GM19239 (cell line): ENCODE data around the gene PCK2.

Experiments used
- DNase-seq: peaks from one replicate; pipeline ENCODE4 v3.0.0; 2011; ENCODE audit warnings: low spot score; ENCODE audit not compliant: insufficient read length
- FAIRE-seq: peaks from 2 replicates; lab custom pipeline; 2011; peaks lifted over from hg19 to GRCh38; lab: Jason Lieb, UNC

Gene PCK2

DNA sequence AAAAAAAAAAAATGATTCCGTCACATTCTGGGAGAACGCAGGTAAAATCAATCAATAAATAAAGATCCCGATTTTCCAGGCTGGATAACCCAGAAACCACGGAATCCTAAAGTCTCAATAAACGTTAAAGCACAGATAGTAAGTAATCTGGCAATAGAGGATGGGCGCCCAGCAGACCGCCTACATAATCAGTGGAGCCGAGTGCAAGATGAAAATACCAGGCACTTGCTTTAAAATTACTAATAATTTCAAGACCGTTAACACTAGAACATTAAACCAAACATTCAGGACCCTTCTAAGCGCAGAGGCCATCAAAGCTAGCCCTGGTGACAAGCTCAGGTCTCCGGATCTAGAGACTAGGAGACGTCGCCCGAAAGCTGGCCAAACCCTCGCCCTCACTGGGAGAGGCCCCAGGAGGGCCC, 19.3 kb downstream of the PCK2 start:
- FAIRE-seq: no peak
- DNase-seq: no peak

DNA sequence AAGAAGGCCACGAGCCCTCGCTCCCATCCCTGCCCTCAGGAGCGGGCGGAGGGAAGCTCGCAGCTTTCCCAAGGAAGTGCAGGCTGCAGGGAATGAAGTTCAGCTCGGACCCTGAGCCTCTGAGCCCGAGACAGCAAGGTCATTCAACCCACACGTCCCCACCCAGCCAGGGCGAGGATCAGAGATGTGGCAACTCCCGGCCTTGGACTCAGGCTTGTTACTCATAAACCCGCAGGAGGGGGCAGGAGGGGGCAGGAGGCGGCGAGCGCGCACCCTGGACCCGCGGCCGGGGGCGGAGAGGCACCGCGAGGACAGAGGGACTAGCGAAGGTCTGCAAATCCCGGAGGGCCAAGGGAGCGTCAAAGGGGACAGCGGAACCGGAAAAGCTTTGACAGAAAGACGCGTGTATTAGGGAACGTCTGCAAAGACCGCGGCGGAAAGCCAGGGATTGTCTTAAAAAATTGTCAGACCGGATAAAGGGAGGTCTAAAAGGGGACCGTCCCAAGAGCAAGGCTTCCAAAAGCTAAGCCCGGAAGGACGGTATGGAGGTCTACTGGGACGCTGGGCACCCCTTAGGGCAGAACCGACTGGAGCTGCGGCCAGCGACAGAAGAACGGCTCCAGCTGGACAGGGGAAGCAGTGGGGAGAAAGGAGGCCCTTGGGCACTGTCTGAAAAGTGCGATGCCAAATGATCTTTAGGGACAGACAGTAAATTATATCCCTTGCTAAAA, 19.9 kb downstream of the PCK2 start:
- no peak for FAIRE-seq
- DNase-seq: peak; percentile 56

DNA sequence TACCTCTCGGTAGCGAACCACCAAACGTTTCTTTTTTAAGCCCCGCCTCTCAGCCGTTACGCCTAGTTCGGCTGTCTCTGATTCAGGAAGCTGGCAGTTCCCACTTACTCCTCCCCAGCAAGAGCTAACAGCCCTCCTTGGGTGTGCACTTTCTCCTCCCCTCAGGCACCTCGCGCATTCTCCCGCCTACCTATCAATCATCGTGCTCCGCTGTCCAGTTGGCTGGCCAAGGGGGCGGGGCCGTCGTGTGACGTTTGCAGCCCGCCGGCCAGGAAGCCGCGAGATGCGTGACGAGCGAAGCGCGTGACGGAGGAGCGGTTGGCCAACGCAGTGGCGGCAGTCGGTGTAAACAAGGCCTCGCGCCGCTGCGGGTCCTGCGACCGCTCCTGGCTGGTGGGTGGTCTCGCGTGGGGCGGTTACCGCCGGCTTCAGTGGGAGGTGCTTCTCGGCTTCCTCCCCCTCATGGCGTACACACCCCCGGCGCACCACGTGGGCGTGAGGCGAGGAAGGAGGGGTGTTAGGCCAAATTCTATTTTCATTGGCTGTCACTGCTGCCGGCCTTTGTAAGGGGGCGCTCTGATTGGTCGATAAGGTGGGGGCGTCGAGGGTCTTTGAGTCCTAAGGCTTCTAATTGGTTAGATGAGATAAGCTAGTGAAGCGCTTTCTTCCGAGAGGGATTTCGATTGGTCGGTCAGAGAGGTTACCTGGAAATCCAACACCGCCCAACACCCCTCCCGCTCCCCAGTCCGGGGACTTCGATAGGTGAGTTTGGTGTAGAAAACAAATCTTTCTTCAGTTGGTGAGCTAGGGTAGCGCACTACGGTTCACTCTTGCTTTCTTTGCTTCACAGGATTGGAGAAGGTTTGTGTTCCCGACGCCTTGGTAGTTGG, 20.7 kb downstream of the PCK2 start, which contains the start of the genes DCAF11 and NRL:
Gene DCAF11 (plus strand): TSS at position 246 of the 890 bp plus-strand sequence. CDS start 818 bp downstream, outside the sequence.
Gene NRL (minus strand): TSS at position 418 of the 890 bp plus-strand sequence. CDS start 32,101 bp downstream, outside the sequence.
- peak; percentile 98 for FAIRE-seq
- peak; percentile 89 for DNase-seq

DNA sequence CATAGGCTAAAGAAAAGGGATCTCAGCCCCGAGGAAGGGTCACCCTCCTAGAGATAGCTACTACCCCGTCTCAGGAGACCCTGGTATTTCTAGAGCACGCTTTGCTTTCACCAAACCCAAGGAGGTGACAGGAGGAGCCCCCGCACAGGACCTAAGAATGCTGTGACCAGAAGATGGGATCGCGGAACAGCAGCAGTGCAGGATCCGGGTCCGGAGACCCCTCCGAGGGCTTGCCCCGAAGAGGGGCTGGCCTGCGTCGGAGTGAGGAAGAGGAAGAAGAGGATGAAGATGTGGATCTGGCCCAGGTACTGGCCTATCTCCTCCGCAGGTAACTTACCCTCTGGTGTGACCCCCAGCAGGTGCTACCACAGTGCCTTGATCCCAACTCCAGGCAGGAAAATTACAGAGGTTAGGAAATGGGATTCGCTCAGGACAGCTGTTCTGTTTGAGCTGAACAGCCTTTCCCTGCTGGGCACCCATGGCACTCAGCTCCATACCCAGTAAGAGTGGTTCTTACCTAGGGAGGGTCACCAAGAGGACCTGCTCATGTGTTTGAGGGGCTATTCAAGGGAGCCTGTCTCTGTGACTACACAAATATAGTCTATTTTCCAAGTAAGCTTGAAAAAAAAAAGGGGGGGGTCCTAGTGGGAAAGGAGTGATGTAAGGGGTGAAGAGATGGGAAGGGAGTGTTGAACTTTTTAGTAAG, 21.5 kb downstream of the PCK2 start:
- no peak for DNase-seq

DNA sequence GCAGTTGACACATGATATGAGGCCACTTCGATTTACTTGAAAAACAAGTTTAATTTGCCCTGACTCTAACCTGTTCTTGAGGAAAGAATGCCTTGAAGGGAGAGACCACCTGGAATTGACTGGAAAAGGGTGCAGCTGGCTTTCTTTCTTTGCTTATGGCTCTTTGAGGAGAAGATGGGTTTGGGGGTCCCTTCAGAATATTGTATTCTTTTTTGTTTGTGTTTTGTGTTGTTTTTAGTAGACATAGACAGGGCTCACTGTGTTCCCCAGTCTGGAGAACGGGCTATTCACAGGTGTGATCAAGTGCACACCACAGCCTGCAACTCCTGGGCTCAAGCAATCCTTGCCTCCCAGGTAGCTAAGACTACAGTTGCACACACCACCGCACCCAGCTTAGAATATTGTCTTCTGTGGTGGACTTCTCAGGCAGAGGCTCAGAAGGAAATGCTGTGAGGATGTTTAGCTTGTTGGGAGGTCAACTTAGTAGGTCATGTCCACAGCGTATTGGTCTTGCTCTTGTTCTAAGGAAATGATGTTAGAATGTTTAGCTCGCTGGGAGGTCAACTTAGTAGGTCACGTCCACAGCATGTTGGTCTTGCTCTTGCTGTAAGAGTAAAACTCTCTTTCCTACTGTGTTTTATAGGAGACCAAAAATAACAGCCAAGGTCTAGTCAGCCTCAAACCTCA, 22.2 kb downstream of the PCK2 start:
- no peak for DNase-seq
- FAIRE-seq: no peak

More for the DNA sequence above, 21.5 kb downstream of the PCK2 start:
- no peak for FAIRE-seq

DNA sequence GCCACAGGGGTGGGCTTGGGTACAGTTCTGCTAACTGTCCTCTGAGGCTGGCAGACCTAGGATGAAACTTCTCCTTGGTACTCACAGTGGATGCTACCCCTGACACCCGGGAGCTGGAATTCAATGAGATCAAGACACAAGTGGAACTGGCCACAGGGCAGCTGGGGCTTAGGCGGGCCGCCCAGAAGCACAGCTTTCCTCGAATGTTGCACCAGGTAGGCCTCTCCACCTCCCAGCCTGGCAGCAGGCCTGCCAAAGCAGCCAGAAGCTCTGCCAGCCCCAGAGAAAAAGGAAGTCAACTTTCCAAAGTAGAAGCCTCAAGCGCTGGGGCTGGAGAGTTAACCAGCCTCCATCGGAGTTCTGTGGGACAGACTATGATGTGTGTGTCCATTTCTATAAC, 23.1 kb downstream of the PCK2 start:
- DNase-seq (no peak), FAIRE-seq (no peak)

DNA sequence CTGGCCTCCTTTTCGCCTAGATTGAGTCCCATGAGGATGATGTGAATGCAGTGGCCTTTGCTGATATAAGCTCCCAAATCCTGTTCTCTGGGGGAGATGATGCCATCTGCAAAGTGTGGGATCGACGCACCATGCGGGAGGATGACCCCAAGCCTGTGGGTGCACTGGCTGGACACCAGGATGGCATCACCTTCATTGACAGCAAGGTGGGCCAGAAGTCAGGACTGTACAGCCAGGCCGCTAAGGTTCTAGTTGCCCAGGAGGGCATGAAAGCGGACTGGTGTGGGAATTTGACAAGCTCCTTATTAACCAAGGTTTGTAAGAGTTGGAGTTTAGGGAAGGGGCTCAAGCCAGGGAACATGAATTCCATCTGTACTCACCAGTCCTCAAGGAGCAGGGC, 25.6 kb downstream of the PCK2 start:
- FAIRE-seq (no peak), DNase-seq (no peak)

DNA sequence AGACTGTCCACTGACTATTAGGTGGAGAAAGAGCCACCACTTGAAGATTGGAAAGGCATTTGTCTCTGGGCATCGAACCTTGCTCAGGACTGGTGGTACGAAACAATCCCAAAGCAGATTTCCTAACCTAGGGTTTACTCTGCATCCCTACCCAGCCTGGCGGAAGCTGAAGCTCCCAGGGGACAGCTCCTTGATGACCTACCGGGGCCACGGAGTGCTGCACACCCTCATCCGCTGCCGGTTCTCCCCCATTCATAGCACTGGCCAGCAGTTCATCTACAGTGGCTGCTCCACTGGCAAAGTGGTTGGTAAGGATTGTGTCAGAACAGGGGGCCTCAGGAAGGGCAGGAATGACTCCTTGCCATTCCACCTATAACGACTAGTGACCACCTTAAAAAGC, 27.1 kb downstream of the PCK2 start:
- DNase-seq (no peak), FAIRE-seq (no peak)

DNA sequence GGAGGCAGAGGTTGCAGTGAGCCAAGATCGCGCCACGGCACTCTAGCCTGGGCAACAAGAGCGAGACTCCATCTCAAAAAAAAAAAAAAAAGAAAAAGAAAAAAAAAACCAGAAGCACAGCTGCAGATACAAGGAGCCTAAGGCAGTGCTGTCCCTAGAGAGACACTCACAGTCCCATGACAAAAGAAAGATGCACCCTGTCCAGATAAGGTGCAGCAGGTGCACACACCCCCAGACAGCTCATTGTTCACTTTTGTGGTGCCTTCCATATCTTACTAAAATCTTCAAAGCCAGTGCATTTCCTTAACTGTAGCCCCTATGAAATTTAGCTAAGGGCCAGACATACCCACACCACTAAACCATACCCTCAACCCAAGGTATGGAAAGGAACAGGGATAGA, 28.3 kb downstream of the PCK2 start:
- FAIRE-seq: no peak

DNA sequence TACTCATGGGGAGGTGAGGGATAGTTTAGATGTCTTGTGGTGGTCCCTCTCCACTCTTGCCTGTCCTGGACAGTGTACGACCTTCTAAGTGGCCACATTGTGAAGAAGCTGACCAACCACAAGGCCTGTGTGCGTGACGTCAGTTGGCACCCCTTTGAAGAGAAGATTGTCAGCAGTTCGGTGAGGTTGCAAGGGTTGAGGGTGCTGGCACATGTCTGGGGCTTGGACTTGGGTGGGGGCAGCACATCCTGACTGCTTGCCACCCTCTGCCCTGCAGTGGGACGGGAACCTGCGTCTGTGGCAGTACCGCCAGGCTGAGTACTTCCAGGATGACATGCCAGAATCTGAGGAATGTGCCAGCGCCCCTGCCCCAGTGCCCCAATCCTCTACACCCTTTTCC, 28.8 kb downstream of the PCK2 start:
- DNase-seq (no peak), FAIRE-seq (no peak)

More for the DNA sequence above, 28.3 kb downstream of the PCK2 start:
- DNase-seq: no peak

DNA sequence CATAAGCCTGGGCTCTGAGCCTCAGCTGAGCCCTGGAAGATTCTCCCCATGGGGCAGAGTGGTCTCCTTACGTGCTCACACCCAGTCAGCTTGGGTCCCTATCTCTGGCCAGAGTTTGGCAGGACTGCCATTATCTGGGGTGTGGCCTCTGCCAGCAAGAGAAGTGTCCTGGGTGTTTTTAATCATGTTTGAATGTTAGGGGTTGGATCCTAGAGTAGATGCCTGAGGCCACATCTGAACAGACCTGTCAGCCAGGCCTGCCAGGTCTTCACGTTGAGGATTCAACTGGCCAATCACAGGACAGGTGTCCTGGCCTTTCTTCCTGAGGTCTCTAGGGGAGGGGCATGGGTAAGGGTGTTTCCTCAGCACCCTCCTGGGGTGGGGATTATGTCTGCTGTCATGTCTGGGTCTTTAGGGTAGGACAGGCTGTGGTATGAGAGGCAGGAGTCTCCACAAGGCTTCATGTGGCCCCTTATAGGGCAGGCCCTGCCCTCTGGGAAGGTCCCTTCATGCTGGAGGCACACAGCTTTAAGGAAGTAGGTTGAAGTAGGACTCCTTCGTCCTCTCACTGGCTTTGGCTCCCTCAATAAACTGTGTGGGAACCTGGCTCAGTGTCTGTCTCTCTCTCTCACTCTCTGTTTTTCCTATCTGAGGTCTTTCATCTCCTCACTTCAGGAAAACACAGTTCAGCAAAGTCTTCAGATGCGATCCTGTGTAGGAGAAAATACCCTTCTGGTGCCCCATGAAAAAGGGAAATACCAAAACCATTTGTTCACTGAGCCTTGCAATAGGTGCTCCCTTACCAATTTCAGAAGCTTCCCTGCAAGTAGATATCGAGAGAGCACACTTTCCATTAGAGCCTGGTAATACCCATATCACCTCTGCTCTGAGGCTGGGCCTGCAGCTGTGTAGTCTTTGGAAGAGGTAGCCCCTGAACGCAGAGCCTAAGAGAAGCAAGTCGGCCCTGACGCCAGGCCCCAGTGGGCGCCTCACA, 29.6 kb downstream of the PCK2 start:
- DNase-seq (no peak), FAIRE-seq (no peak)

DNA sequence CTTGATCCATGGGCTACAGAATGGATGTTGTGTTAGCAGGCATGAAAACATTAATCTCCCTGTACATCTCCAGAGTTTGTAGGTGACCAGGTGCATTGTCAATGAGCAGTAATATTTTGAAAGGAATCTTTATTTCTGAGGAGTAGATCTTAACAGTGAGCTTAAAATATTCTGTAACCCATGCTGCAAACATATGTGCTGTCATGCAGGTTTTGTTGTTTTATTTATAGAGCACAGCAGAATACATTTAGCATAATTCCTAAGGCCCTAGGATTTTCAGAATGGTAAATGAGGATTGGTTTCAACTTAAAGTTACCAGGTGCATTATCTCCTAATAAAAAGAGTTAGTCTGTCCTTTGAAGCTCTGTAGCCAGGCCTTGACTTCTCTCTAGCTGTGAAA, 32.8 kb downstream of the PCK2 start:
- FAIRE-seq: no peak
- no peak for DNase-seq

DNA sequence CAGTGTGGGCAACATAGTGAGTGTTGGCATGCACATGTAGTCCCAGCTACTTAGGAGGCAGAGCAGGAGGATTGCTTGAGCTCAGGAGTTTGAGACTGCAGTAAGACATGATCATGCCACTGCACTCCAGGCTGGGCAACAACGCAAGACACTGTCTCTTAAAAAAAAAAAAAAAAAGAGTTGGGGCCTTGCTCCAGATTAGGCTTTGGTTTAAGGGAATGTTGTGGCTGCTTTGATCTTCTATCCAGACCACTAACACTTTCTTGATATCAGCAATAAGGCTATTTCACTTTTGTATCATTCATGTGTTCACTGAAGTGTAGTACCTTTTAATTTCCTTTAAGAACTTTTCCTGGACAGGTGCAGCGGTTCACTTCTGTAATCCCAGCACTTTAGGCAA, 33.6 kb downstream of the PCK2 start:
- no peak for DNase-seq
- FAIRE-seq: no peak

DNA sequence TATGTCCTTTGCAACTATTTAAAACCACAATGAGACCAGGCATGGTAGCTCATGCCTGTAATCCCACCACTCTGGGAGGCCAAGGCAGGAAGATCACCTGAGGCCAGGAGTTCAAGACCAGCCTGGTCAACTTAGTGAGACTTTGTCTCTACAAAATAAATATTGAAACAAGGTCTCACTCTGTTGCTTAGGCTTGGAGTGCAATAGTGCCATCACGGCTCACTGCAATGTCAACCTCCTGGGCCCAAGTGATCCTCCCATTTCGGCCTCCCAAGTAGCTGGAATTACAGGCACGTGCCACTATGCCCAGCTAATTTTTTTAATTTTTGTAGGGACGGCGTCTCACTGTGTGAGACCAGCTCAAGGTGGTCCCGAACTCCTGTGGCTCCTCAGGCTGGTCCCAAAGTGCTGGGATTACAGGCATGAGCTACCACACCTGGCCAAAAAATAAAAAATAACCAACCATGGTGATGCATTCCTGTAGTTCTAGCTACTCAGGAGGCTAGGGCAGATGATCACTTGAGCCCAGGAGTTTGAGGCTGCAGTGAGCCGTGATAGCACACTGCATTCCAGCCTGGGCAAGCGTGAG, 35.4 kb downstream of the PCK2 start:
- FAIRE-seq (no peak), DNase-seq (no peak)

DNA sequence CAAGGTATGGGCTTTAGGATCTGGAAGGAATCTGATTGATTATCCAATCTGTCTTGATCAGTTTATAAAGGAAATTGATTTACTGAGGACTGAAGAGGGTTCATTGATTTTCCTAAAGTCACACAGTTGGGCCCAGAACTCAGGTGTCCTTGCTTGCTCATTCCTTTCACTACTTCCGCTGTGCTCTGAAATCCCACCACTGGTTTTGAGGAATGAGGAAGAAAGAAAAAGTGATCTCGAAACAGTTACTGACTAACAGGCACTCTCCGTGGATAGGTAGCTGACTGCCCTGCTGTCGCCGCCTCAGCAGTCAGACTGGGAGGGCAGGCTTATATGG, 36.2 kb downstream of the PCK2 start, which contains the start of gene FITM1:
Gene FITM1 (plus strand): TSS at position 280 of the 337 bp plus-strand sequence. CDS start 905 bp downstream, outside the sequence.
- FAIRE-seq: no peak
- no peak for DNase-seq

DNA sequence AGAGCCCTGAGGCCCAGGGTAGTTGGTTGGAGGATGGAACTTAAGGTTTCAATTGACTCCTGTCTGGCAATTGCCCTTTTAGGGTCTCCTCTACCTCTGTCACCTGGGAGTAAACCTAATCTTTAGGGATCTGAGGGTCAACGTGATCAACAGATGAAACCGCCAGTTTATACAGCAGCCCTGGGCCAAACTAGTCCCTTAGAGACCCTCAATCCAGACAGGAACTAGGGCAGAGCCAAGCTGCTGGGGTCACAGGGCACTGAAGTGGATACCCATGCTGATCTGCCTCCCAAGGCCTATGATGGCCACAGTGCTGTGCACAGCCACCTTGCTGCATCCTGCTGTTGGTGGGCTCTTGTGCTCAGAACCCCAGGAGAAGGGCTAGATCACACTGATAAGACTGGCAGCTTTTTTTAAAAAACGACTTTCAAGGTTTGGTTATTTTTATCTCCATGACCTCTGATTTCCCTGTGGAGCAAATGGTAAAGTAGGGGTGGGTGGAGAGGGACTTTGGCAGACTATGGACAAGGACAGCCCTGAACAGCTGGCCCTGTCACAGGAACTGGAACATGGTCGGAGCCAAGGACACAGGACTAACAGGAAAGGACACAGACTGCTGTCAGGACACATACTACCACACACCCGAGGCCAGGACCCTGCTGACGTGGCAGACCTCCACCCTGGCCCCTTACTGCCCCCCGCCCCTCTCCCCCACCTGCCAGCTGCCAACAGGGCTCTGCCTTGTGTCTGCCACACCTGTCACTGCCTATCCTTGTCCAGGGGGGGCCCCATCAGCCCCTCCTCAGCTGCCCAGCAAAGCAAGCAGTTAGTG, 36.8 kb downstream of the PCK2 start:
- FAIRE-seq (no peak), DNase-seq (no peak)

DNA sequence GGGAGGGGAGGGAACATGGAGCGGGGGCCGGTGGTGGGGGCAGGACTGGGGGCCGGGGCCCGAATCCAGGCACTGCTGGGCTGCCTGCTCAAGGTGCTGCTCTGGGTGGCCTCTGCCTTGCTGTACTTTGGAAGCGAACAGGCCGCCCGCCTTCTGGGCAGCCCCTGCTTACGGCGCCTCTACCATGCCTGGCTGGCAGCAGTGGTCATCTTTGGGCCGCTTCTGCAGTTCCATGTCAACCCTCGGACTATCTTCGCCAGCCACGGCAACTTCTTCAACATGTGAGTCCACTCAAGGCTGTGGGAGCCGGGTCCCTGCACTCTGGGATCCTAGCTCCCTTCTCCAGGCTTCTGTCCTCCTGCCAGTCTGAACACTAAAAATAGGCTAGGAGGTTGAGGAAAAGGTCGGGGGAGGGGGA, 37.4 kb downstream of the PCK2 start:
- DNase-seq (no peak), FAIRE-seq (no peak)
